HepG2 (cell line): ENCODE results near the gene HDAC10. TPM values are rescaled to one million over a fixed set of nuclear protein-coding genes. Genes with fewer than 3 reads are reported as not detected.

Experiments
- ASH2L ChIP-seq: fragments of 300-600, 200-600 bp; sonication (generic); IDR thresholded peaks from 2 replicates; pipeline ENCODE4 v1.7.0; 2017; ENCODE audit warnings: low read depth, mild to moderate bottlenecking, moderate library complexity, mixed read lengths, low read length; ENCODE audit not compliant: insufficient read length
- ATF7-NPFF ChIP-seq: sonication (generic); formaldehyde crosslinking; IDR thresholded peaks from 2 replicates; pipeline ENCODE4 v1.8.1; 2023; ENCODE audit warnings: mild to moderate bottlenecking, low read depth, missing genetic modification reagents, moderate library complexity
- FOXK2 ChIP-seq: fragments of 450-650 bp; IDR thresholded peaks from 2 replicates; pipeline ENCODE4 v1.6.1; 2016
- IKZF4 ChIP-seq: sonication (generic); formaldehyde crosslinking; IDR thresholded peaks from 2 replicates; pipeline ENCODE4 v1.5.1; 2020; ENCODE audit warnings: borderline replicate concordance, mild to moderate bottlenecking, low read depth, missing genetic modification reagents; ENCODE audit errors: not compliant biosample characterization
- MXI1 ChIP-seq: IDR thresholded peaks from 3 replicates; pipeline ENCODE4 v1.6.1; 2012; ENCODE audit warnings: low read depth, low read length, inconsistent platforms, borderline replicate concordance
- NFIB ChIP-seq: sonication (generic); formaldehyde crosslinking; IDR thresholded peaks from 2 replicates; pipeline ENCODE4 v1.9.0; 2021; ENCODE audit warnings: missing genetic modification reagents, mild to moderate bottlenecking, borderline replicate concordance
- PHF20 ChIP-seq: sonication (generic); formaldehyde crosslinking; IDR thresholded peaks from 2 replicates; pipeline ENCODE4 v1.5.0; 2020; ENCODE audit warnings: mild to moderate bottlenecking, missing genetic modification reagents
- POGZ ChIP-seq: sonication (generic); formaldehyde crosslinking; IDR thresholded peaks from 2 replicates; pipeline ENCODE4 v1.4.0; 2020; ENCODE audit warnings: mild to moderate bottlenecking, missing genetic modification reagents
- SP1 ChIP-seq, 2 experiments: fragments of 450-650 bp in 1 of 2; sonication (generic) in 1 of 2; formaldehyde crosslinking in 1 of 2; IDR thresholded peaks; 2 replicates each; pipeline versions ENCODE4 v1.4.0 to v1.6.1; 2016 to 2020; ENCODE audit warnings: missing genetic modification reagents in 1 of 2
- TAF1 ChIP-seq: sonication (generic); formaldehyde crosslinking; IDR thresholded peaks from 2 replicates; pipeline ENCODE4 v1.4.0; 2020; ENCODE audit warnings: missing genetic modification reagents
- THAP11 ChIP-seq: IDR thresholded peaks from 2 replicates; pipeline ENCODE4 v1.6.1; 2016; ENCODE audit warnings: missing biosample characterization, missing genetic modification reagents
- TOE1 ChIP-seq: sonication (generic); formaldehyde crosslinking; IDR thresholded peaks from 2 replicates; pipeline ENCODE4 v1.4.0; 2020; ENCODE audit warnings: mild to moderate bottlenecking, missing genetic modification reagents
- TP53 ChIP-seq: sonication (generic); formaldehyde crosslinking; conservative IDR thresholded peaks from 2 replicates; pipeline ENCODE4 v1.4.0; 2020; ENCODE audit warnings: missing genetic modification reagents
- YEATS4 ChIP-seq: sonication (generic); formaldehyde crosslinking; IDR thresholded peaks from 2 replicates; pipeline ENCODE4 v1.4.0; 2020; ENCODE audit warnings: missing genetic modification reagents, borderline replicate concordance
- ZNF343 ChIP-seq: sonication (generic); formaldehyde crosslinking; IDR thresholded peaks from 2 replicates; pipeline ENCODE4 v1.4.0; 2020; ENCODE audit warnings: mild to moderate bottlenecking, missing genetic modification reagents
- ZNF552 ChIP-seq: sonication (generic); formaldehyde crosslinking; IDR thresholded peaks from 2 replicates; pipeline ENCODE4 v1.9.0; 2022; ENCODE audit warnings: missing genetic modification reagents, mild to moderate bottlenecking, borderline replicate concordance
- ZNF572 ChIP-seq: sonication (generic); formaldehyde crosslinking; IDR thresholded peaks from 2 replicates; pipeline ENCODE4 v1.5.1; 2020; ENCODE audit warnings: mild to moderate bottlenecking, missing genetic modification reagents
- ZNF598 ChIP-seq: sonication (generic); formaldehyde crosslinking; IDR thresholded peaks from 2 replicates; pipeline ENCODE4 v1.5.1; 2020; ENCODE audit warnings: mild to moderate bottlenecking, missing genetic modification reagents, borderline replicate concordance
- ZNF607 ChIP-seq: sonication (generic); formaldehyde crosslinking; IDR thresholded peaks from 2 replicates; pipeline ENCODE4 v1.5.1; 2020; ENCODE audit warnings: missing genetic modification reagents, mild to moderate bottlenecking, borderline replicate concordance
- polyA plus RNA-seq, 8 experiments: library from polyadenylated mRNA; depleted of rRNA in 3 of 8; stranded (reverse) in 7 of 8; unstranded in 1 of 8; fragments of >200 nt; fragmentation: Illumina TruSeq in 4 of 8; extraction: Trizol in 4 of 8; gene quantifications; 2 replicates each; pipeline versions ENCODE4 v1.2.1 to v1.2.3, GENCODE V29; 2011 to 2016; ENCODE audit warnings: low read depth in 4 of 8, missing spikeins in 1 of 8, mixed read lengths in 1 of 8; ENCODE audit not compliant: insufficient read depth in 1 of 8
- total RNA-seq, 5 experiments: library from RNA; depleted of rRNA; stranded (reverse); fragments of >200 nt; fragmentation: Illumina TruSeq; extraction: Trizol; gene quantifications; 2 replicates each; pipeline ENCODE4 v1.2.3, GENCODE V29; 2016; ENCODE audit warnings: low read depth in 1 of 5
- TF ChIP-seq, protein P1 (sequence below): sonication (generic); formaldehyde crosslinking; IDR thresholded peaks from 2 replicates; pipeline ENCODE4 v1.8.0; 2022; ENCODE audit warnings: missing genetic modification reagents, mild to moderate bottlenecking, borderline replicate concordance
- TF ChIP-seq, protein P2 (sequence below): IDR thresholded peaks from 2 replicates; pipeline ENCODE4 v1.6.1; 2016; ENCODE audit warnings: mild to moderate bottlenecking
- TF ChIP-seq, protein P3 (sequence below): sonication (generic); formaldehyde crosslinking; IDR thresholded peaks from 2 replicates; pipeline ENCODE4 v1.4.0; 2020; ENCODE audit warnings: missing genetic modification reagents
- TF ChIP-seq, protein P4 (sequence below): sonication (generic); formaldehyde crosslinking; IDR thresholded peaks from 2 replicates; pipeline ENCODE4 v1.8.1; 2023; ENCODE audit warnings: missing genetic modification reagents, inconsistent platforms, borderline replicate concordance

The HDAC10 gene
- total and polyA plus RNA-seq, 2 of the 13 experiments (the other 11 are each of a cell fraction or from before 2014, with no cell fraction given): 13.9 to 14.9 TPM

DNA sequence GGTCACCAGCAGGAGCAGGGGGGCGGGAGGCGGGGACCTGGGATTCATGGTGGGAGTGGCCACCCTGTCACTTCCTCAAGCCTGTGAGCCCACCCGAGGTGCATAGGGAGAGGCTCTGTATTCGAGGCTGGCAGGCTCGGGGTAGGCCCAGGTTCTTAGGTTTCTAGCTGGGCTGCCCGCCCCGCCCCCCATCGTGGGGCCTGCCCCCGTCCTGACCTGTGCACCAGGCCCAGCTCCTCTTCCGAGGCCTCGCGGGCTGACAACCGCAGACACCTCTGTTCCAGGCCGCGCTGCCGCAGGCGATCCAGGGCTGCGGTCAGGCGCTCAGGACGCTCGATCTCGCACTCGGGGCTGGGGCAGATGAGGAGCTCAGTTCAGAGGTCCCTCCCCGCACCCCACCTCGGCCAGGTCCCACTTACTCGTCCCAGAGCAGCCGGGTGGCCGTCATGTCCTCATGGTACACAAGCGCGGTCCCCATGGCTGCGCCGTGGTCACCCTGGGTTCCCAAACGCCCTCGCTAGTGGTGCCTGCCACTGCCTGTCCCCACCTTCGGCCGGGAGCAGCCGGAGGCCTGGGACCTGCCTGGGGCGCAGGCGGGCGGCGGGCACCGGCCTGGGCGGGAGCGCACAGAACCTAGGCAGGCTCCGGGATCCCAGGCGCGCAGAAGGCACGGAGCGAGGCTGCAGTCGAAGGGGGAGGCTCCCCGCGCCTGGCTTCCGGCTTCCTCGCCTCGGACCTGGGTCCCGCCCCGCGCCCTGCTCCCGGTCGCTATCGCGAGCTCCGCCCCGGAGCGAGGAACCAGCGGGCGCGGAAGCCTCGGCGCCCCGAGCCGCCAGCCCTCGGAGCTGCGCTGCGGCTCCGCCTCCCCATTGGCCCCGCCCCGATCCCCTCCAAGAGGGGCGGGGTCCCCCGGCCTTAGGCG, at the start of gene HDAC10 (continued):
- TF ChIP-seq MXI1: peak; percentile 60; the same call in 1 of the 3 replicates
- TF ChIP-seq, protein P1, sequence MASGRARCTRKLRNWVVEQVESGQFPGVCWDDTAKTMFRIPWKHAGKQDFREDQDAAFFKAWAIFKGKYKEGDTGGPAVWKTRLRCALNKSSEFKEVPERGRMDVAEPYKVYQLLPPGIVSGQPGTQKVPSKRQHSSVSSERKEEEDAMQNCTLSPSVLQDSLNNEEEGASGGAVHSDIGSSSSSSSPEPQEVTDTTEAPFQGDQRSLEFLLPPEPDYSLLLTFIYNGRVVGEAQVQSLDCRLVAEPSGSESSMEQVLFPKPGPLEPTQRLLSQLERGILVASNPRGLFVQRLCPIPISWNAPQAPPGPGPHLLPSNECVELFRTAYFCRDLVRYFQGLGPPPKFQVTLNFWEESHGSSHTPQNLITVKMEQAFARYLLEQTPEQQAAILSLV: peak; percentile 72; the same call in 1 of the 2 replicates
- TF ChIP-seq ASH2L: peak; percentile 51
- TF ChIP-seq ZNF552 (CRISPR knock-in tag): peak; percentile 82; the same call in 1 of the 2 replicates
- TF ChIP-seq, protein P2, sequence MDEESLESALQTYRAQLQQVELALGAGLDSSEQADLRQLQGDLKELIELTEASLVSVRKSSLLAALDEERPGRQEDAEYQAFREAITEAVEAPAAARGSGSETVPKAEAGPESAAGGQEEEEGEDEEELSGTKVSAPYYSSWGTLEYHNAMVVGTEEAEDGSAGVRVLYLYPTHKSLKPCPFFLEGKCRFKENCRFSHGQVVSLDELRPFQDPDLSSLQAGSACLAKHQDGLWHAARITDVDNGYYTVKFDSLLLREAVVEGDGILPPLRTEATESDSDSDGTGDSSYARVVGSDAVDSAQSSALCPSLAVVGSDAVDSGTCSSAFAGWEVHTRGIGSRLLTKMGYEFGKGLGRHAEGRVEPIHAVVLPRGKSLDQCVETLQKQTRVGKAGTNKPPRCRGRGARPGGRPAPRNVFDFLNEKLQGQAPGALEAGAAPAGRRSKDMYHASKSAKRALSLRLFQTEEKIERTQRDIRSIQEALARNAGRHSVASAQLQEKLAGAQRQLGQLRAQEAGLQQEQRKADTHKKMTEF (CRISPR knock-in tag): no peak
- TF ChIP-seq, protein P3, sequence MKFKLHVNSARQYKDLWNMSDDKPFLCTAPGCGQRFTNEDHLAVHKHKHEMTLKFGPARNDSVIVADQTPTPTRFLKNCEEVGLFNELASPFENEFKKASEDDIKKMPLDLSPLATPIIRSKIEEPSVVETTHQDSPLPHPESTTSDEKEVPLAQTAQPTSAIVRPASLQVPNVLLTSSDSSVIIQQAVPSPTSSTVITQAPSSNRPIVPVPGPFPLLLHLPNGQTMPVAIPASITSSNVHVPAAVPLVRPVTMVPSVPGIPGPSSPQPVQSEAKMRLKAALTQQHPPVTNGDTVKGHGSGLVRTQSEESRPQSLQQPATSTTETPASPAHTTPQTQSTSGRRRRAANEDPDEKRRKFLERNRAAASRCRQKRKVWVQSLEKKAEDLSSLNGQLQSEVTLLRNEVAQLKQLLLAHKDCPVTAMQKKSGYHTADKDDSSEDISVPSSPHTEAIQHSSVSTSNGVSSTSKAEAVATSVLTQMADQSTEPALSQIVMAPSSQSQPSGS: peak; percentile 15; the same call in 1 of the 2 replicates
- TF ChIP-seq NFIB: no peak
- TF ChIP-seq ZNF572 (CRISPR knock-in tag): 0 out of 2 replicates have a peak, but pooled peaks have one; percentile 75
- TF ChIP-seq THAP11 (CRISPR knock-in tag): 0 out of 2 replicates have a peak, but pooled peaks have one; percentile 31
- TF ChIP-seq ZNF343: 0 out of 2 replicates have a peak, but pooled peaks have one; percentile 79
- TF ChIP-seq ZNF598: 0 out of 2 replicates have a peak, but pooled peaks have one; percentile 16
- peak; percentile 70; the same call in 1 of the 2 replicates for TF ChIP-seq TAF1
- no peak for TF ChIP-seq TOE1 (CRISPR knock-in tag)
- peak; percentile 72; the same call in 1 of the 2 replicates for TF ChIP-seq ATF7-NPFF
- peak; percentile 69; the same call in 1 of the 2 replicates for TF ChIP-seq YEATS4 (CRISPR knock-in tag)
- TF ChIP-seq PHF20 (CRISPR knock-in tag): peak; percentile 69; the same call in 1 of the 2 replicates
- no peak for TF ChIP-seq TP53
- TF ChIP-seq FOXK2: no peak
- peak; percentile 41; the same call in 1 of the 2 replicates for TF ChIP-seq ZNF607 (CRISPR knock-in tag)
- TF ChIP-seq POGZ: no peak
- peak; percentile 53 for TF ChIP-seq IKZF4
- no peak for TF ChIP-seq SP1 (IDR thresholded peaks at IDR 0.05)
- peak; percentile 42; the same call in 1 of the 2 replicates for TF ChIP-seq SP1 (CRISPR knock-in tag; IDR thresholded peaks at IDR 0.05)
- TF ChIP-seq, protein P4, sequence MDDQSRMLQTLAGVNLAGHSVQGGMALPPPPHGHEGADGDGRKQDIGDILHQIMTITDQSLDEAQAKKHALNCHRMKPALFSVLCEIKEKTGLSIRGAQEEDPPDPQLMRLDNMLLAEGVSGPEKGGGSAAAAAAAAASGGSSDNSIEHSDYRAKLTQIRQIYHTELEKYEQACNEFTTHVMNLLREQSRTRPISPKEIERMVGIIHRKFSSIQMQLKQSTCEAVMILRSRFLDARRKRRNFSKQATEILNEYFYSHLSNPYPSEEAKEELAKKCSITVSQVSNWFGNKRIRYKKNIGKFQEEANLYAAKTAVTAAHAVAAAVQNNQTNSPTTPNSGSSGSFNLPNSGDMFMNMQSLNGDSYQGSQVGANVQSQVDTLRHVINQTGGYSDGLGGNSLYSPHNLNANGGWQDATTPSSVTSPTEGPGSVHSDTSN (CRISPR knock-in tag): no peak
